Caco-2 (cell line): ENCODE data around the gene CNGA4. TPM values are rescaled to one million over a fixed set of nuclear protein-coding genes. Genes with fewer than 3 reads are reported as not detected.

Source experiments
- BruUV-seq: library from RNA; stranded (reverse); fragments of 400-500 nt; replicated peaks from 2 replicates; lab custom pipeline; 2021; lab: Mats Ljungman, UMichigan
- CTCF ChIA-PET: fragments of 300-600 bp; sonication (Branson Sonifier 250); formaldehyde crosslinking; loops from one replicate; lab custom pipeline; 2022; ENCODE audit warnings: antibody characterized with exemption; lab: Charles Lee
- POLR2A ChIA-PET: fragments of 300-600 bp; sonication (Branson Sonifier 250); formaldehyde crosslinking; loops from one replicate; lab custom pipeline; 2022; ENCODE audit warnings: antibody characterized with exemption; lab: Charles Lee
- DNase-seq, 2 experiments: peaks; one replicate each; pipeline versions ENCODE4 v3.0.0 to v3.0.0-alpha.2; 2020 to 2022
- H3K27me3 ChIP-seq: replicated peaks from 2 replicates; pipeline ENCODE4 v1.6.0; 2011; ENCODE audit warnings: low read length; ENCODE audit not compliant: control insufficient read depth, insufficient read depth
- H3K36me3 ChIP-seq: 2 replicates; pipeline ENCODE4 v1.5.1; 2011; ENCODE audit warnings: low read length; ENCODE audit not compliant: control insufficient read depth, insufficient read depth
- H3K4me1 ChIP-seq: fragments of 250-450 bp; sonication (Bioruptor Pico); 2 replicates; pipeline ENCODE4 v1.5.1; 2020; ENCODE audit warnings: mild to moderate bottlenecking
- H3K4me3 ChIP-seq: 2 replicates; pipeline ENCODE4 v1.5.1; 2011; ENCODE audit warnings: low read depth, mild to moderate bottlenecking, control low read depth, low read length
- H3K9me3 ChIP-seq: fragments of 250-450 bp; sonication (Bioruptor Pico); 2 replicates; pipeline ENCODE4 v1.5.1; 2020; ENCODE audit warnings: mild to moderate bottlenecking, moderate library complexity
- H3K27ac Mint-ChIP-seq: one replicate; pipeline ENCODE4 v1.8.0; 2022; ENCODE audit warnings: mixed read lengths; ENCODE audit not compliant: unreplicated experiment
- H3K27me3 Mint-ChIP-seq: one replicate; pipeline ENCODE4 v1.8.0; 2022; ENCODE audit warnings: mixed read lengths; ENCODE audit not compliant: insufficient read depth, unreplicated experiment
- H3K36me3 Mint-ChIP-seq: one replicate; pipeline ENCODE4 v1.8.0; 2022; ENCODE audit warnings: mild to moderate bottlenecking, mixed read lengths; ENCODE audit not compliant: insufficient read depth, unreplicated experiment
- H3K4me1 Mint-ChIP-seq: one replicate; pipeline ENCODE4 v1.8.0; 2022; ENCODE audit warnings: low read depth, mixed read lengths; ENCODE audit not compliant: unreplicated experiment
- H3K4me3 Mint-ChIP-seq: one replicate; pipeline ENCODE4 v1.8.0; 2022; ENCODE audit warnings: mild to moderate bottlenecking, moderate library complexity, mixed read lengths; ENCODE audit not compliant: unreplicated experiment
- H3K9me3 Mint-ChIP-seq: one replicate; pipeline ENCODE4 v1.8.0; 2022; ENCODE audit warnings: mixed read lengths; ENCODE audit not compliant: unreplicated experiment
- intact Hi-C: fragments of 100-400 bp; cut with micrococcal nuclease; formaldehyde crosslinking; loops from one replicate; pipeline ENCODE4 v1.10.0; 2022; ENCODE audit not compliant: unreplicated experiment
- total RNA-seq: library from RNA; stranded (reverse); gene quantifications from 2 replicates; pipeline ENCODE4 v1.2.3, GENCODE V29; 2022
- TF ChIP-seq, protein P1 (sequence below), 2 experiments: fragments of 200-600 bp in 1 of 2; IDR thresholded peaks; 1 replicate in 1 of 2; 2 replicates in 1 of 2; pipeline versions ENCODE4 v1.5.1 to v1.8.0; 2011 to 2022; ENCODE audit warnings: antibody characterized with exemption in 1 of 2, control low read depth in 1 of 2, inconsistent platforms in 1 of 2, low read depth in 1 of 2, low read length in 1 of 2, mild to moderate bottlenecking in 1 of 2, moderate library complexity in 1 of 2; ENCODE audit not compliant: insufficient read depth in 1 of 2, severe bottlenecking in 1 of 2, unreplicated experiment in 1 of 2

The CNGA4 gene
- total RNA-seq, 1 experiment from 2014 or later, result not detected

DNA sequence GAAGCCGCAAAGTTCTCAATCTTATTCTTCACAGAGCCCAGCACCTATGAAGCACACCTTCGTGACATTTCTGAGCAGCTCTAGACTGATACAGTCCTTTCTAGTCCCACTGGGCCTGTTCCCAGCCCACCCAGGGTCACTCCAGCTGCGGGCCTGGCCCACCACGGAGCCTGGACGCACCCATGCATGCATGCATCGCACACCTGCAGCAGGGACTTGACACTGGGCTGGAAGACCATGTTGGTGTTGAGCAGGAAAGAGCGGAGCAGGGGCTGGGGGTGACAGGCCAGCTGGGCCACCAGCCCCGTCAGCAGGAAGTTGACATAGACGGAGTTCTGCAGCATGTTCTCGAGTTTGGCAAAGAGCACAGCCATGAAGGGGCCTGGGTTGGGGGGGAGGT lies 24.4 kb upstream of the CNGA4 start:
- H3K27me3 Mint-ChIP-seq, result no peaks in the 10 kb centered on the region

DNA sequence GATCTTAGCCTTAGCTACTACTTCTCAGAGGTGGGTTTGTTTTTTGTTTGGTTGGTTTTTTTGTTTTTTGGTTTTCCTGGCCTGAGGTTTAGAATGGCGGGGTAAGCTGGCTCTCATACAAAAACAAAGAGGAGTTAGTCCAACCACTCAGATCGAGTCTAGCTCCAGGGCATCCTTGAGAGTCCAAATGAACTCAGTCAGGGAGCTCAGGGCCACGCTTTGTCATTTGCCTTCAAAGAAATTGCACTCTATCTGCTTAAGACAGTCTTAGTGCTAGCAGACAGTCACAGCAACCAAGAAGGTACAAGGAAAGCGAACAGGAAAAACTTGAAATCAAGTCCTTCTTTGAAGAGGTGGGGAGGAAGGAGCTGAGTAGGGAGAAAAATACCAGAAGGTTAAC lies 22.4 kb upstream of the CNGA4 start:
- TF ChIP-seq, protein P1, sequence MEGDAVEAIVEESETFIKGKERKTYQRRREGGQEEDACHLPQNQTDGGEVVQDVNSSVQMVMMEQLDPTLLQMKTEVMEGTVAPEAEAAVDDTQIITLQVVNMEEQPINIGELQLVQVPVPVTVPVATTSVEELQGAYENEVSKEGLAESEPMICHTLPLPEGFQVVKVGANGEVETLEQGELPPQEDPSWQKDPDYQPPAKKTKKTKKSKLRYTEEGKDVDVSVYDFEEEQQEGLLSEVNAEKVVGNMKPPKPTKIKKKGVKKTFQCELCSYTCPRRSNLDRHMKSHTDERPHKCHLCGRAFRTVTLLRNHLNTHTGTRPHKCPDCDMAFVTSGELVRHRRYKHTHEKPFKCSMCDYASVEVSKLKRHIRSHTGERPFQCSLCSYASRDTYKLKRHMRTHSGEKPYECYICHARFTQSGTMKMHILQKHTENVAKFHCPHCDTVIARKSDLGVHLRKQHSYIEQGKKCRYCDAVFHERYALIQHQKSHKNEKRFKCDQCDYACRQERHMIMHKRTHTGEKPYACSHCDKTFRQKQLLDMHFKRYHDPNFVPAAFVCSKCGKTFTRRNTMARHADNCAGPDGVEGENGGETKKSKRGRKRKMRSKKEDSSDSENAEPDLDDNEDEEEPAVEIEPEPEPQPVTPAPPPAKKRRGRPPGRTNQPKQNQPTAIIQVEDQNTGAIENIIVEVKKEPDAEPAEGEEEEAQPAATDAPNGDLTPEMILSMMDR (IDR thresholded peaks at IDR 0.05; ENCODE audit: insufficient read depth in 1 of 2, low read depth in 1 of 2, low read length in 1 of 2, severe bottlenecking in 1 of 2, unreplicated experiment in 1 of 2), result no peak
- DNase-seq, result no peak
- Mint-ChIP-seq H3K9me3 (no peaks in the 10 kb centered on the region), H3K27me3 (no peaks in the 10 kb centered on the region), H3K27ac (no peak overlapping the region), H3K36me3 (peaks cover 18% of the 10 kb centered on the region), H3K4me3 (no peak overlapping the region), H3K4me1 (no peaks in the 10 kb centered on the region)
- POLR2A ChIA-PET, result no interaction called here
- no peaks in the 10 kb centered on the region for H3K27me3 ChIP-seq
- H3K4me1 ChIP-seq, result no peaks in the 10 kb centered on the region
- CTCF ChIA-PET, result interaction anchor here (1.3 kb wide), 1 partner anchor 147 kb away, joined by 4 read pairs; no protein-coding TSS in a partner anchor
- intact Hi-C loops, result no loop called here
- no TSS peak for BruUV-seq
- H3K4me3 ChIP-seq, result no peak overlapping the region
- H3K9me3 ChIP-seq, result no peaks in the 10 kb centered on the region
- H3K36me3 ChIP-seq, result peaks cover 2% of the 10 kb centered on the region

More for the DNA sequence above, 24.4 kb upstream of the CNGA4 start:
- Mint-ChIP-seq H3K4me3 (no peak overlapping the region), H3K9me3 (no peaks in the 10 kb centered on the region), H3K4me1 (no peaks in the 10 kb centered on the region), H3K36me3 (peaks cover 19% of the 10 kb centered on the region), H3K27ac (no peak overlapping the region)
- POLR2A ChIA-PET, result no interaction called here
- Histone ChIP-seq H3K4me1 (no peaks in the 10 kb centered on the region), H3K27me3 (no peaks in the 10 kb centered on the region), H3K36me3 (peaks cover 4% of the 10 kb centered on the region), H3K9me3 (no peaks in the 10 kb centered on the region), H3K4me3 (no peak overlapping the region)
- intact Hi-C loops, result no loop called here
- no peak for DNase-seq
- no TSS peak for BruUV-seq
- CTCF ChIA-PET, result no interaction called here
- TF ChIP-seq, protein P1 (IDR thresholded peaks at IDR 0.05; ENCODE audit: insufficient read depth in 1 of 2, low read depth in 1 of 2, low read length in 1 of 2, severe bottlenecking in 1 of 2, unreplicated experiment in 1 of 2), result no peak

DNA sequence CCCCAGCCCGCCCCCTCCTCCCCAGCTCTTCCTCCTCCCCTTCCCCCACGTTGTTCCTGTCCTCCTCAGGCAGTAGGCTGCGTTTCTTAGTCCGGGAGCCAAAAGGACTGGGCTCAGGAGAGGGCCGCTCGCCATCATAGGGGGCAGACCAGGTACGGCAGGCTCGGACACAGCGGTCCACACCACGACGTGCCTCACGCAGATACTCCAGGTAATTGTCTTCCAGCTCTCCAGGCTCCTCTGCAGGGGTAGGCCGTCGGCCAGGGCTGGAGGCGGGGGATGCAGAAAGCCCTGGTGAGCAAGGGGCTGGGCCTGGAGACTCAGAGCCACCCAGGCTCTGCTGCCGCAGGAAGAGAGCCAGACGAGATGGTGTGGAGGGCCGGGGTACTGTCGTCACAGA lies 21.2 kb upstream of the CNGA4 start:
- POLR2A ChIA-PET, result no interaction called here
- Histone ChIP-seq H3K36me3 (peaks cover 2% of the 10 kb centered on the region), H3K4me3 (no peak overlapping the region)

More for the DNA sequence above, 21.2 kb upstream of the CNGA4 start:
- no peaks in the 10 kb centered on the region for H3K9me3 ChIP-seq
- intact Hi-C loops, result no loop called here
- no peaks in the 10 kb centered on the region for H3K27me3 ChIP-seq
- no peak overlapping the region for H3K27ac Mint-ChIP-seq
- no TSS peak for BruUV-seq
- no peaks in the 10 kb centered on the region for H3K9me3 Mint-ChIP-seq
- no peaks in the 10 kb centered on the region for H3K4me1 Mint-ChIP-seq
- DNase-seq, result no peak
- H3K27me3 Mint-ChIP-seq, result no peaks in the 10 kb centered on the region
- peaks cover 21% of the 10 kb centered on the region for H3K36me3 Mint-ChIP-seq
- TF ChIP-seq, protein P1 (IDR thresholded peaks at IDR 0.05; ENCODE audit: insufficient read depth in 1 of 2, low read depth in 1 of 2, low read length in 1 of 2, severe bottlenecking in 1 of 2, unreplicated experiment in 1 of 2), result no peak
- H3K4me1 ChIP-seq, result no peaks in the 10 kb centered on the region
- CTCF ChIA-PET, result no interaction called here
- no peak overlapping the region for H3K4me3 Mint-ChIP-seq
